Measurements from ENCODE around the gene SNX7. TPM values are rescaled to one million over a fixed set of nuclear protein-coding genes. Genes with fewer than 3 reads are reported as not detected.

SNX7 gene
- total and polyA plus RNA-seq, 2 donors (not counting 1 experiment from before 2014, with no cell fraction given), result not detected

DNA sequence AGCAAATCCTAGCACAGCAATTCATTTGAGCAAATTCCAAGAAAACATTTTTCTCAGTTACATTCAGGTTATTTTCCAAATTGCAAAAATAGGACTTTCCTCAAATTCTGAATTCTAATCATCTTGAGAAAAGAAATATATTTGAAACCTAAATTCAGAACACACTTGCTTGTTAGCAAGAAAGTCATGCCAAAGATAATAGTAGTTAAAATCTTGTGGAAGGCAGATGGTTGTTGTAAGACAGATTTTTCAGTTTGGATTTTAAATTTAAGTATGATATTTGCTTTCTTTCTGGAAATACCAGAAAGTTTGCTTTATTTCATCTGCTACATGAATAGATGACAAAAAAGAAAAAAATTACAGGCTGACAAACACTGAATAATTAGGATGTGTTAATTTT is 29.1 kb downstream of the SNX7 start:
- Histone ChIP-seq H3K4me2 (replicated peaks; ENCODE audit: low read depth, low read length, poor library complexity, severe bottlenecking) (no peak overlapping the region), H3K36me3 (replicated peaks in 1 of 2; ENCODE audit: control extremely low read depth in 1 of 2, control insufficient read depth in 1 of 2, extremely low read depth in 1 of 2, insufficient read depth in 2 of 2, low read length in 1 of 2) (no peaks in the 10 kb centered on the region), H4K20me1 (ENCODE audit: control insufficient read depth, insufficient read depth, low read length, poor library complexity, severe bottlenecking) (no peaks in the 10 kb centered on the region), H3K27me3 (replicated peaks in 1 of 4; ENCODE audit: control extremely low read depth in 1 of 4, control insufficient read depth in 3 of 4, insufficient read depth in 4 of 4, low read length in 3 of 4) (no peaks in the 10 kb centered on the region), H3K4me1 (ENCODE audit: control insufficient read depth in 2 of 2, insufficient read depth in 2 of 2, low read length in 2 of 2) (no peaks in the 10 kb centered on the region), H3K79me2 (ENCODE audit: control insufficient read depth, insufficient read depth, low read length) (no peaks in the 10 kb centered on the region), H3K4me3 (ENCODE audit: control extremely low read depth in 1 of 5, extremely low read depth in 1 of 5, insufficient read depth in 1 of 5, low read depth in 2 of 5, low read length in 4 of 5) (no peak overlapping the region), H3K27ac (ENCODE audit: low read length in 2 of 2) (no peak overlapping the region), H2AFZ (ENCODE audit: insufficient read depth, low read depth, low read length, poor library complexity, severe bottlenecking) (no peak overlapping the region), H3K9ac (ENCODE audit: low read length) (no peak overlapping the region), H3K9me3 (ENCODE audit: control extremely low read depth in 1 of 3, control insufficient read depth in 2 of 3, insufficient read depth in 1 of 3, low read length in 2 of 3) (no peaks in the 10 kb centered on the region)
- Mint-ChIP-seq H3K27ac (no peak overlapping the region), H3K9me3 (ENCODE audit: insufficient read depth) (no peaks in the 10 kb centered on the region), H3K27me3 (no peaks in the 10 kb centered on the region), H3K4me3 (no peak overlapping the region), H3K4me1 (no peaks in the 10 kb centered on the region)
- CTCF ChIA-PET, result no interaction called here
- DNase-seq, result no peak
- no peak for TF ChIP-seq EZH2 (IDR thresholded peaks at IDR 0.05; ENCODE audit: borderline replicate concordance, insufficient read depth, low read depth, low read length, poor library complexity, severe bottlenecking)
- TF ChIP-seq, protein P1, sequence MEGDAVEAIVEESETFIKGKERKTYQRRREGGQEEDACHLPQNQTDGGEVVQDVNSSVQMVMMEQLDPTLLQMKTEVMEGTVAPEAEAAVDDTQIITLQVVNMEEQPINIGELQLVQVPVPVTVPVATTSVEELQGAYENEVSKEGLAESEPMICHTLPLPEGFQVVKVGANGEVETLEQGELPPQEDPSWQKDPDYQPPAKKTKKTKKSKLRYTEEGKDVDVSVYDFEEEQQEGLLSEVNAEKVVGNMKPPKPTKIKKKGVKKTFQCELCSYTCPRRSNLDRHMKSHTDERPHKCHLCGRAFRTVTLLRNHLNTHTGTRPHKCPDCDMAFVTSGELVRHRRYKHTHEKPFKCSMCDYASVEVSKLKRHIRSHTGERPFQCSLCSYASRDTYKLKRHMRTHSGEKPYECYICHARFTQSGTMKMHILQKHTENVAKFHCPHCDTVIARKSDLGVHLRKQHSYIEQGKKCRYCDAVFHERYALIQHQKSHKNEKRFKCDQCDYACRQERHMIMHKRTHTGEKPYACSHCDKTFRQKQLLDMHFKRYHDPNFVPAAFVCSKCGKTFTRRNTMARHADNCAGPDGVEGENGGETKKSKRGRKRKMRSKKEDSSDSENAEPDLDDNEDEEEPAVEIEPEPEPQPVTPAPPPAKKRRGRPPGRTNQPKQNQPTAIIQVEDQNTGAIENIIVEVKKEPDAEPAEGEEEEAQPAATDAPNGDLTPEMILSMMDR (IDR thresholded peaks at IDR 0.05), result no peak
- POLR2A ChIA-PET, result no interaction called here
- no peak for ATAC-seq (ENCODE audit: low read depth)
- intact Hi-C loops (cut with micrococcal nuclease), result no loop called here

DNA sequence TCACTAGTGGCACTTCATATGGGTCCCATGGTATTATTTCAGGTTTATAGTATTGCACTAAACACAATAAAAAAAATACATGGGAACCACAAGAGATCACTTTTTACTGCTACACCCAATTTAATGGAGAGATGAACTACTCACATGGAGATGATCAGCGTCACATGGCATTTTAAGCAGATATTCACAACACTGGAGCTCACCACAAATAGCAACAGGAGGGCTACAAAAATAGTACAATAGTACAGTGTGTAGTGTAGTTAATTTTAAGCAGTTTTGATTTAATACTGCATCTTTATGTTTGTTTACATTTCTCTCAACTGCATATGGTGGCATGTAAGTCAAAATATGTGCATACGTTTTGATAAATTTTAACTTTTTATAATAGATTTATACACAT is 31.0 kb downstream of the SNX7 start:
- no peak overlapping the region for H3K27ac Mint-ChIP-seq
- Histone ChIP-seq H3K4me3 (ENCODE audit: control extremely low read depth in 1 of 5, extremely low read depth in 1 of 5, insufficient read depth in 1 of 5, low read depth in 2 of 5, low read length in 4 of 5) (no peak overlapping the region), H3K79me2 (ENCODE audit: control insufficient read depth, insufficient read depth, low read length) (no peaks in the 10 kb centered on the region), H2AFZ (ENCODE audit: insufficient read depth, low read depth, low read length, poor library complexity, severe bottlenecking) (no peak overlapping the region), H3K4me2 (replicated peaks; ENCODE audit: low read depth, low read length, poor library complexity, severe bottlenecking) (no peak overlapping the region), H3K36me3 (replicated peaks in 1 of 2; ENCODE audit: control extremely low read depth in 1 of 2, control insufficient read depth in 1 of 2, extremely low read depth in 1 of 2, insufficient read depth in 2 of 2, low read length in 1 of 2) (no peaks in the 10 kb centered on the region), H3K9ac (ENCODE audit: low read length) (no peak overlapping the region), H3K27ac (ENCODE audit: low read length in 2 of 2) (no peak overlapping the region), H3K9me3 (ENCODE audit: control extremely low read depth in 1 of 3, control insufficient read depth in 2 of 3, insufficient read depth in 1 of 3, low read length in 2 of 3) (no peaks in the 10 kb centered on the region), H3K27me3 (replicated peaks in 1 of 4; ENCODE audit: control extremely low read depth in 1 of 4, control insufficient read depth in 3 of 4, insufficient read depth in 4 of 4, low read length in 3 of 4) (no peaks in the 10 kb centered on the region), H3K4me1 (ENCODE audit: control insufficient read depth in 2 of 2, insufficient read depth in 2 of 2, low read length in 2 of 2) (no peaks in the 10 kb centered on the region), H4K20me1 (ENCODE audit: control insufficient read depth, insufficient read depth, low read length, poor library complexity, severe bottlenecking) (no peaks in the 10 kb centered on the region)
- WGBS (ENCODE audit: insufficient coverage), result no CpG with 5 or more reads among the region's 2 CpGs
- no peak overlapping the region for H3K4me3 Mint-ChIP-seq
- ChIA-PET POLR2A (no interaction called here), CTCF (no interaction called here)
- intact Hi-C loops (cut with micrococcal nuclease), result no loop called here
- no peaks in the 10 kb centered on the region for H3K9me3 Mint-ChIP-seq (ENCODE audit: insufficient read depth)
- no peak for DNase-seq
- H3K27me3 Mint-ChIP-seq, result no peaks in the 10 kb centered on the region
- no peak for ATAC-seq (ENCODE audit: low read depth)
- no peaks in the 10 kb centered on the region for H3K4me1 Mint-ChIP-seq
- no peak for TF ChIP-seq EZH2 (IDR thresholded peaks at IDR 0.05; ENCODE audit: borderline replicate concordance, insufficient read depth, low read depth, low read length, poor library complexity, severe bottlenecking)
- TF ChIP-seq, protein P1 (IDR thresholded peaks at IDR 0.05), result no peak
